Caco-2 (cell line): ENCODE results near the gene AK5. TPM values are rescaled to one million over a fixed set of nuclear protein-coding genes. Genes with fewer than 3 reads are reported as not detected.

Experiments
- BruUV-seq: library from RNA; stranded (reverse); fragments of 400-500 nt; replicated peaks from 2 replicates; lab custom pipeline; 2021; lab: Mats Ljungman, UMichigan
- CTCF ChIA-PET: fragments of 300-600 bp; sonication (Branson Sonifier 250); formaldehyde crosslinking; loops from one replicate; lab custom pipeline; 2022; ENCODE audit warnings: antibody characterized with exemption; lab: Charles Lee
- POLR2A ChIA-PET: fragments of 300-600 bp; sonication (Branson Sonifier 250); formaldehyde crosslinking; loops from one replicate; lab custom pipeline; 2022; ENCODE audit warnings: antibody characterized with exemption; lab: Charles Lee
- DNase-seq, 2 experiments: peaks; one replicate each; pipeline versions ENCODE4 v3.0.0 to v3.0.0-alpha.2; 2020 to 2022
- H3K27me3 ChIP-seq: replicated peaks from 2 replicates; pipeline ENCODE4 v1.6.0; 2011; ENCODE audit warnings: low read length; ENCODE audit not compliant: control insufficient read depth, insufficient read depth
- H3K36me3 ChIP-seq: 2 replicates; pipeline ENCODE4 v1.5.1; 2011; ENCODE audit warnings: low read length; ENCODE audit not compliant: control insufficient read depth, insufficient read depth
- H3K4me1 ChIP-seq: fragments of 250-450 bp; sonication (Bioruptor Pico); 2 replicates; pipeline ENCODE4 v1.5.1; 2020; ENCODE audit warnings: mild to moderate bottlenecking
- H3K4me3 ChIP-seq: 2 replicates; pipeline ENCODE4 v1.5.1; 2011; ENCODE audit warnings: low read depth, mild to moderate bottlenecking, control low read depth, low read length
- H3K9me3 ChIP-seq: fragments of 250-450 bp; sonication (Bioruptor Pico); 2 replicates; pipeline ENCODE4 v1.5.1; 2020; ENCODE audit warnings: mild to moderate bottlenecking, moderate library complexity
- H3K27ac Mint-ChIP-seq: one replicate; pipeline ENCODE4 v1.8.0; 2022; ENCODE audit warnings: mixed read lengths; ENCODE audit not compliant: unreplicated experiment
- H3K27me3 Mint-ChIP-seq: one replicate; pipeline ENCODE4 v1.8.0; 2022; ENCODE audit warnings: mixed read lengths; ENCODE audit not compliant: insufficient read depth, unreplicated experiment
- H3K36me3 Mint-ChIP-seq: one replicate; pipeline ENCODE4 v1.8.0; 2022; ENCODE audit warnings: mild to moderate bottlenecking, mixed read lengths; ENCODE audit not compliant: insufficient read depth, unreplicated experiment
- H3K4me1 Mint-ChIP-seq: one replicate; pipeline ENCODE4 v1.8.0; 2022; ENCODE audit warnings: low read depth, mixed read lengths; ENCODE audit not compliant: unreplicated experiment
- H3K4me3 Mint-ChIP-seq: one replicate; pipeline ENCODE4 v1.8.0; 2022; ENCODE audit warnings: mild to moderate bottlenecking, moderate library complexity, mixed read lengths; ENCODE audit not compliant: unreplicated experiment
- H3K9me3 Mint-ChIP-seq: one replicate; pipeline ENCODE4 v1.8.0; 2022; ENCODE audit warnings: mixed read lengths; ENCODE audit not compliant: unreplicated experiment
- CTCF ChIP-seq, 2 experiments: fragments of 200-600 bp in 1 of 2; IDR thresholded peaks; 1 replicate in 1 of 2; 2 replicates in 1 of 2; pipeline versions ENCODE4 v1.5.1 to v1.8.0; 2011 to 2022; ENCODE audit warnings: antibody characterized with exemption in 1 of 2, control low read depth in 1 of 2, inconsistent platforms in 1 of 2, low read depth in 1 of 2, low read length in 1 of 2, mild to moderate bottlenecking in 1 of 2, moderate library complexity in 1 of 2; ENCODE audit not compliant: insufficient read depth in 1 of 2, severe bottlenecking in 1 of 2, unreplicated experiment in 1 of 2
- intact Hi-C: fragments of 100-400 bp; cut with micrococcal nuclease; formaldehyde crosslinking; loops from one replicate; pipeline ENCODE4 v1.10.0; 2022; ENCODE audit not compliant: unreplicated experiment
- total RNA-seq: library from RNA; stranded (reverse); gene quantifications from 2 replicates; pipeline ENCODE4 v1.2.3, GENCODE V29; 2022

AK5 gene
- total RNA-seq, 1 experiment from 2014 or later = not detected

GRCh38 chr1:77467741-77468140, 185.9 kb downstream of the AK5 start:
- no peak overlapping the region for H3K27ac Mint-ChIP-seq
- H3K4me3 Mint-ChIP-seq = no peak overlapping the region
- TF ChIP-seq CTCF (IDR thresholded peaks at IDR 0.05; ENCODE audit: insufficient read depth in 1 of 2, low read depth in 1 of 2, low read length in 1 of 2, severe bottlenecking in 1 of 2, unreplicated experiment in 1 of 2) = no peak
- Histone ChIP-seq H3K4me1 (no peaks in the 10 kb centered on the region), H3K4me3 (no peak overlapping the region), H3K27me3 (no peaks in the 10 kb centered on the region), H3K9me3 (no peaks in the 10 kb centered on the region), H3K36me3 (no peaks in the 10 kb centered on the region)
- H3K27me3 Mint-ChIP-seq = no peaks in the 10 kb centered on the region
- ChIA-PET POLR2A (no interaction called here), CTCF (no interaction called here)
- no peaks in the 10 kb centered on the region for H3K36me3 Mint-ChIP-seq
- H3K9me3 Mint-ChIP-seq = no peaks in the 10 kb centered on the region
- DNase-seq = no peak
- no peaks in the 10 kb centered on the region for H3K4me1 Mint-ChIP-seq
- no TSS peak for BruUV-seq
- intact Hi-C loops = no loop called here

GRCh38 chr1:77468257-77468948, 186.6 kb downstream of the AK5 start:
- Mint-ChIP-seq H3K9me3 (no peaks in the 10 kb centered on the region), H3K4me3 (no peak overlapping the region), H3K27ac (no peak overlapping the region), H3K36me3 (no peaks in the 10 kb centered on the region), H3K27me3 (peaks cover under 1% of the 10 kb centered on the region), H3K4me1 (no peaks in the 10 kb centered on the region)
- CTCF ChIA-PET = no interaction called here
- BruUV-seq = no TSS peak
- POLR2A ChIA-PET = no interaction called here
- intact Hi-C loops = no loop called here
- Histone ChIP-seq H3K27me3 (no peaks in the 10 kb centered on the region), H3K4me1 (no peaks in the 10 kb centered on the region), H3K9me3 (no peaks in the 10 kb centered on the region), H3K4me3 (no peak overlapping the region), H3K36me3 (no peaks in the 10 kb centered on the region)
- no peak for TF ChIP-seq CTCF (IDR thresholded peaks at IDR 0.05; ENCODE audit: insufficient read depth in 1 of 2, low read depth in 1 of 2, low read length in 1 of 2, severe bottlenecking in 1 of 2, unreplicated experiment in 1 of 2)
- no peak for DNase-seq

GRCh38 chr1:77468949-77469710, 187.3 kb downstream of the AK5 start:
- TF ChIP-seq CTCF (IDR thresholded peaks at IDR 0.05; ENCODE audit: insufficient read depth in 1 of 2, low read depth in 1 of 2, low read length in 1 of 2, severe bottlenecking in 1 of 2, unreplicated experiment in 1 of 2) = no peak
- ChIA-PET CTCF (no interaction called here), POLR2A (no interaction called here)
- BruUV-seq = no TSS peak
- Mint-ChIP-seq H3K36me3 (no peaks in the 10 kb centered on the region), H3K27ac (no peak overlapping the region), H3K4me3 (no peak overlapping the region), H3K9me3 (no peaks in the 10 kb centered on the region), H3K4me1 (no peaks in the 10 kb centered on the region), H3K27me3 (peaks cover 5% of the 10 kb centered on the region)
- Histone ChIP-seq H3K4me3 (no peak overlapping the region), H3K4me1 (no peaks in the 10 kb centered on the region), H3K27me3 (no peaks in the 10 kb centered on the region), H3K9me3 (no peaks in the 10 kb centered on the region), H3K36me3 (no peaks in the 10 kb centered on the region)
- intact Hi-C loops = no loop called here
- DNase-seq = no peak
